ENCODE measurements around the gene NR1H3. TPM values are rescaled to one million over a fixed set of nuclear protein-coding genes. Genes with fewer than 3 reads are reported as not detected.

The NR1H3 gene
- polyA plus RNA-seq, 3 donors = 4.4 to 20.3 (median 9.3) TPM

DNA sequence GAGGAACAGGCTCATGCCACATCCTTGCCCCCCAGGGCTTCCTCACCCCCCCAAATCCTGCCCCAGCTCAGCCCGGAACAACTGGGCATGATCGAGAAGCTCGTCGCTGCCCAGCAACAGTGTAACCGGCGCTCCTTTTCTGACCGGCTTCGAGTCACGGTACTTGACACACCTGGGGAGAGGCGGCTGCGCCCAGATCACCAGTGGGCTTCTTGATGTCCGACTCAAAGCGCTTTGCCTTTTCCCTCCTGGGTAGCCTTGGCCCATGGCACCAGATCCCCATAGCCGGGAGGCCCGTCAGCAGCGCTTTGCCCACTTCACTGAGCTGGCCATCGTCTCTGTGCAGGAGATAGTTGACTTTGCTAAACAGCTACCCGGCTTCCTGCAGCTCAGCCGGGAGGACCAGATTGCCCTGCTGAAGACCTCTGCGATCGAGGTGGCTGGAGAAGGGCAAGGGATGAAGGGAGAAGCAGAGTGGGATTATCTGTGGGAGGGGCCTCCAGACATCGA is 3.5 kb downstream of the NR1H3 start:
- no peaks in the 10 kb centered on the region for H3K9me3 ChIP-seq (replicated peaks in 1 of 2; ENCODE audit: control insufficient read depth in 1 of 2, insufficient read depth in 1 of 2, low read length in 2 of 2)
- no peaks in the 10 kb centered on the region for H3K79me2 ChIP-seq (ENCODE audit: insufficient read depth, low read length)
- DNase-seq = no peak
- WGBS (ENCODE audit: insufficient coverage) = 63% methylated on average over 22 of the region's 22 CpGs
- no peak overlapping the region for H3K4me3 ChIP-seq (replicated peaks in 1 of 3; ENCODE audit: low read depth in 2 of 3, low read length in 3 of 3)
- peaks cover 24 to 40% of the 10 kb centered on the region in 2 donors for H3K4me1 ChIP-seq (ENCODE audit: control insufficient read depth in 1 of 2, insufficient read depth in 2 of 2, low read length in 2 of 2)
- intact Hi-C loops (cut with micrococcal nuclease) = no loop called here
- H2AFZ ChIP-seq (ENCODE audit: insufficient read depth, low read depth, low read length, poor library complexity, severe bottlenecking) = no peak overlapping the region
- no peaks in the 10 kb centered on the region for H3K36me3 ChIP-seq (replicated peaks in 1 of 2; ENCODE audit: control insufficient read depth in 1 of 2, insufficient read depth in 2 of 2, low read length in 2 of 2)
- Mint-ChIP-seq H3K36me3 (peaks cover 0 to 4% of the 10 kb centered on the region in 2 donors), H3K27me3 (ENCODE audit: low read depth in 3 of 3) (peaks cover 0 to 2% (median 1%) of the 10 kb centered on the region in 3 donors), H3K4me1 (peaks cover 35% of the 10 kb centered on the region), H3K4me3 (no peak overlapping the region), H3K27ac (peak overlapping the region in 1 of 7 donors; percentile 8), H3K9me3 (no peaks in the 10 kb centered on the region)
- H3K4me2 ChIP-seq (replicated peaks; ENCODE audit: extremely low read depth, low read length, poor library complexity, severe bottlenecking) = no peak overlapping the region
- H3K9ac ChIP-seq (ENCODE audit: insufficient read depth, low read length, poor library complexity, severe bottlenecking) = no peak overlapping the region
- H4K20me1 ChIP-seq (ENCODE audit: insufficient read depth, low read length) = no peaks in the 10 kb centered on the region
- TF ChIP-seq, protein P1, sequence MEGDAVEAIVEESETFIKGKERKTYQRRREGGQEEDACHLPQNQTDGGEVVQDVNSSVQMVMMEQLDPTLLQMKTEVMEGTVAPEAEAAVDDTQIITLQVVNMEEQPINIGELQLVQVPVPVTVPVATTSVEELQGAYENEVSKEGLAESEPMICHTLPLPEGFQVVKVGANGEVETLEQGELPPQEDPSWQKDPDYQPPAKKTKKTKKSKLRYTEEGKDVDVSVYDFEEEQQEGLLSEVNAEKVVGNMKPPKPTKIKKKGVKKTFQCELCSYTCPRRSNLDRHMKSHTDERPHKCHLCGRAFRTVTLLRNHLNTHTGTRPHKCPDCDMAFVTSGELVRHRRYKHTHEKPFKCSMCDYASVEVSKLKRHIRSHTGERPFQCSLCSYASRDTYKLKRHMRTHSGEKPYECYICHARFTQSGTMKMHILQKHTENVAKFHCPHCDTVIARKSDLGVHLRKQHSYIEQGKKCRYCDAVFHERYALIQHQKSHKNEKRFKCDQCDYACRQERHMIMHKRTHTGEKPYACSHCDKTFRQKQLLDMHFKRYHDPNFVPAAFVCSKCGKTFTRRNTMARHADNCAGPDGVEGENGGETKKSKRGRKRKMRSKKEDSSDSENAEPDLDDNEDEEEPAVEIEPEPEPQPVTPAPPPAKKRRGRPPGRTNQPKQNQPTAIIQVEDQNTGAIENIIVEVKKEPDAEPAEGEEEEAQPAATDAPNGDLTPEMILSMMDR (IDR thresholded peaks at IDR 0.05) = no peak
- H3K27me3 ChIP-seq (ENCODE audit: control insufficient read depth in 2 of 2, insufficient read depth in 2 of 2, low read length in 2 of 2) = no peaks in the 10 kb centered on the region
- H3K27ac ChIP-seq (ENCODE audit: low read depth in 1 of 2, low read length in 2 of 2) = no peak overlapping the region

DNA sequence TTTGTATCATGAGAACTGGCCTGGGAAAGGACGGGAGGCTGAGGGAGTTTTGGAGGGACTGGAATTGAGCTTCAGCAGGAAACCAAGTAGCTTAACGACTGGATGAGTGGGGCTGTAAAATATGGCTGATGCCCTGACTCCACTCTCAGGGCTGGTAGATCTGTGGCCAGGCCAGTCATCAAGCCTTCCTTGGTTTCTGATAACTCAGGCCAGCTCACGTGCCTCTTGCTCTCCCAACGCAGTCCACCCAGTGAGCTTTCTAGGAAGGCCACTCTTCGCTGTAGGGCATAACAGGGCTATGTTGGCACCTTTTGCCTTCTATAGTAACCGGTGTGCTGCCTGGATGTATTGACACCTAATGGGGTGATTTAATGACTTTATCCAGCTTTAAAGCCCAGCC is 6.3 kb downstream of the NR1H3 start:
- 95% methylated on average over 5 of the region's 6 CpGs for WGBS (ENCODE audit: insufficient coverage)
- Histone ChIP-seq H3K4me2 (replicated peaks; ENCODE audit: extremely low read depth, low read length, poor library complexity, severe bottlenecking) (no peak overlapping the region), H3K27ac (ENCODE audit: low read depth in 1 of 2, low read length in 2 of 2) (no peak overlapping the region), H2AFZ (ENCODE audit: insufficient read depth, low read depth, low read length, poor library complexity, severe bottlenecking) (no peak overlapping the region), H3K9ac (ENCODE audit: insufficient read depth, low read length, poor library complexity, severe bottlenecking) (no peak overlapping the region), H3K36me3 (replicated peaks in 1 of 2; ENCODE audit: control insufficient read depth in 1 of 2, insufficient read depth in 2 of 2, low read length in 2 of 2) (no peaks in the 10 kb centered on the region), H3K9me3 (replicated peaks in 1 of 2; ENCODE audit: control insufficient read depth in 1 of 2, insufficient read depth in 1 of 2, low read length in 2 of 2) (no peaks in the 10 kb centered on the region), H3K4me1 (ENCODE audit: control insufficient read depth in 1 of 2, insufficient read depth in 2 of 2, low read length in 2 of 2) (peaks cover 31 to 41% of the 10 kb centered on the region in 2 donors), H3K4me3 (replicated peaks in 1 of 3; ENCODE audit: low read depth in 2 of 3, low read length in 3 of 3) (no peak overlapping the region), H4K20me1 (ENCODE audit: insufficient read depth, low read length) (no peaks in the 10 kb centered on the region), H3K79me2 (ENCODE audit: insufficient read depth, low read length) (no peaks in the 10 kb centered on the region), H3K27me3 (ENCODE audit: control insufficient read depth in 2 of 2, insufficient read depth in 2 of 2, low read length in 2 of 2) (no peaks in the 10 kb centered on the region)
- Mint-ChIP-seq H3K36me3 (peaks cover 0 to 4% of the 10 kb centered on the region in 2 donors), H3K9me3 (no peaks in the 10 kb centered on the region), H3K27ac (no peak overlapping the region), H3K27me3 (ENCODE audit: low read depth in 3 of 3) (peaks cover 1 to 3% (median 2%) of the 10 kb centered on the region in 3 donors), H3K4me3 (no peak overlapping the region), H3K4me1 (peaks cover 39% of the 10 kb centered on the region)
- TF ChIP-seq, protein P1 (IDR thresholded peaks at IDR 0.05) = no peak
- DNase-seq = no peak
- intact Hi-C loops (cut with micrococcal nuclease) = no loop called here

Data from CD14-positive monocyte (primary cell).